GM18511 (cell line): ENCODE measurements around the gene CAMKV.
"Not testable (repeated sequence)": the region's sequence is repeated elsewhere in the genome, so short reads cannot be mapped to it uniquely, and the experiment has no call there.

Experiments used
- ATAC-seq: cut with Tn5 transposase; IDR thresholded peaks from one replicate; pipeline ENCODE4 v1.9.1; 2021; ENCODE audit warnings: mild to moderate bottlenecking, moderate library complexity; ENCODE audit not compliant: unreplicated experiment

Gene CAMKV

DNA sequence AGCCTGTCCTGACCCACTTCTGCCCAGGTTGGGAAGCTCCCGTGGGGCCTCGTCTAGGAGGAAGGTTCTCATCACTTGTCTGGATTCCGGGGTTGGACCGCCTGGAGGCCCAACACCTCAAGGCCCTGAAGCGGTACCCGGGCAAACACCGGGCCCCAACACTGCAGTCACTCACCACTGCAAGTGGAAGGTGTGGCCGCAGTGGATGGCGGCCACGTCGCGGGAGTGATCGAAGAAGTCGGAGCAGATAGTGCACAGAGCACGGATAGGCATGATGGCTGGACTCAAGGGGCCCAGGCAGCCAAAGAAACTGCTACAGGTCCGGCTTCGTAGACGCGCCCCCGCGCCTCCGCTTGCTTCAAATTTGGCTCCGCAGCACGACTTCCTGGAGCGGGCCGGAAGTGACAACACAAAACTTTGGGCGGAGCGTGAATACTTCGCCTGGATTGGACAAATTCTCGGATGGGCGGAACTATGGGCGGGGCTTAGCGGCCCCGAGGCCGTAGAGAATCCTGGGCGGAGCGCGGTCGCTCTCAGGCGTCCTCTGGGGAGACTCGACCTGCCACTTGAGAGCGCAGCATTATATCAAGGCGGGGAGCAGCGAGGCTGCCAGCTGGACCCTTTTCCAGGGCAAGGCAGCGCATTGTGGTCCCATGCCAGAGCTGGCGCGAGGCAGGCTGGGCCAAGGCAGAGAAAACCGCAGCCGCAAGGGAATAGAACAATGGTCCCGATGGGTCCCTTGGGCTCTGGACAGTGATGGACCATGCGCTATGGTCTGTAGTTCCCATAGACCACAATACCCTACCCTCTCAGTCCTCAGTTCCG, 13.3 kb downstream of the CAMKV start, which contains the start of gene TRAIP:
TSS of gene TRAIP (minus strand) at position 384 of the 825 bp plus-strand sequence. CDS start at position 273, 111 bp downstream.
- ATAC-seq: peak; percentile 99

DNA sequence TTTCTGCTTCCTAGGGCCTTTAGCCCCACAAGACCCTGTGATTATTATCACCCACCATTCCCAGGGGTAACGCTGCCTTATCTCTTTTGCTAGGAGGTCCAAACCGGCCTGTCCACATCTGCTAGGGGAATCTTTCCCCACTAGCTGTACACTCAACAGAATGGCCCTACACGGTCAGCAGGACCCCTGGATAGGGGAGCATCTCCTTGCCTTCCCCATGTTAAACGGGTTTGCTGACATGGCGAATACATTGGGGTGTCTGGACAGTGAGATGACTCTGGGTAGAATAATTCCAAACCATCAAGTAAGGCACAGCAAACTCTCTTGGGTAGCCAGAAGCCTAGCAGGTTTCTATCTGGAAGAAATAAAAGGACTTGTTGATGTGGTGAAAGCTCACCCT, 14.0 kb downstream of the CAMKV start:
- no peak for ATAC-seq

DNA sequence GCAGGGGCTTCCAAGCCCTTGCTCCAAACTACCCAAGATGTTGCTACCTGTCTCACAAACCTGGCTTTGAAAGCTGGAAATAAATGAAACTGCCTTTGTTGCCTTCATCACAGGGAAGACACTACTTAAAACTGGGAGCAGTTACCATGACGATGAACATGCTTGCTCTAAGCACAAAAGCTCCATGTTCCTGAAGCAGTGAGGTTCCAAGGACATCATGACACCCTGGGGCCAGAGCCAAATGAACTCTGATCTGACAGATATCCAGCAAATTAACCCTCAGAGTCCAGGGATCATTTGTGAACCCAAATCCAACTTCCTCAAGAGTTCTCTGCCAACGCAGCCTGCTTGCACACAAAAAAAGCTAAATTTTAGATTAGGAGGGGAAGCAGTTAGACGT, 24.0 kb downstream of the CAMKV start:
- ATAC-seq: no peak

DNA sequence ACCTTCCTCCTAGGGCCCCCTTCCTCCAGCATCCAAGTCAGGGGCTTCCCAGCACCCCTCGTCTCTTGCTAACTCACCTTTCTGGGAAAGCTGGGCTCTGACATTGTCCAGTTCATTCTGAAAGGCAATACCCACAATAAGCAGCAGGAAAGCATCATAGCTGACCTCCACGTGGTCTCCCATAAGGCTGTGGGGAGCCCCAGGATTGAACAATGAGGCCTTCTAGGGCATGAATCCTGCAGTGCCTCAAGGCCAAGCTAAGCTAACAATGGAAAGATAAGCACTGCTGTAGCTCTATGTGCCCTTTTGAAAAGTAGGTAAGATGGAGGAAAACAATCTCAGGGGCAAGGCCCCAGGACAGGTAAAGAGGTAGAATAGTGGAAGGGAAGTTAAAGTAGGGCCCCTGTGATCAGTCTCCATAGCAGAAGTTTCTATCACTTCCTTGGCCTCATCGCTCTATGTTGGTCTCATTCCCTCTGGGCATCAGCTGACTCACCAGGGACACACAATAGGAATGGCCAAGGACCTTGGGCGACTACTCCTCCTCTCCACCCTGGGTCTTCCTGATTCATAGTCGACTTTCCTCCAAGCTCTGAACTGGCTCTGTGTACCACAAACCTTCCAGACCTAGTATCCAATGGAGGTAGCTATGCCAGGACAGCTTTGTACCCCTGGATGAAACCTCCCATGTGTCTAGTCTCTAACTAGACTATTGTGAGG, 25.1 kb downstream of the CAMKV start:
- ATAC-seq: no peak

DNA sequence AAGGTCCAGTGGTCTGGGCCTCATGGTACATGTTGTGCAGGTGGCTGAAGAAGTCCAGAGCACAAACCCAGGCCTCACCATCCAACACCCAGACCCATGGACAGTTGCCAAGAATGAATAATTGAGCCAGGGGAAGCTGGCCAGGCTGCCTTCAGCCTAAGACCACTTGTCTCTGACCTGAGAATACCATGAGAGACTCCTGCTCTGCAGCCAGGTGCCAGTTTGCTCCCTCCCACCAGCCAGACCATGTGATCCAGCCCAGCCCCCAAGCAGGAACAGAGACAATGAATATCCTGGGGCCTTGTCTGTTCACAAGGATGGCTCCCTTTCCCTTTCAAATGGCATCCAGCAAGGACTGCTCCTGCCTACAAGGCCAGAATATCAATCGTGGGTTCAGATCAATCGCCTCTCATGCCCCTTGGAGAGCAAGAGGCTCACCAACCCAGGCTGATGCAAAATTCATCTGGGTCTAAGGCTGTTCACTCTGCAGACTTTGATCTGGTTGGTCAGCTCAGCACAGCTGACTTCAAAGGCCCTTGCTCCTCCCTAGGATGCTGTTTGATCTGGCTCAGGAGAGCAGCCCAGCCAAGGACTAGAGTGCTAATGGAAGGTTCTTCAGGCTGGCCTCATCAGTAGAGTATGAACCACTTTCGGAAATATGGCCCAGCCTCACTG, 26.7 kb downstream of the CAMKV start:
- no peak for ATAC-seq

DNA sequence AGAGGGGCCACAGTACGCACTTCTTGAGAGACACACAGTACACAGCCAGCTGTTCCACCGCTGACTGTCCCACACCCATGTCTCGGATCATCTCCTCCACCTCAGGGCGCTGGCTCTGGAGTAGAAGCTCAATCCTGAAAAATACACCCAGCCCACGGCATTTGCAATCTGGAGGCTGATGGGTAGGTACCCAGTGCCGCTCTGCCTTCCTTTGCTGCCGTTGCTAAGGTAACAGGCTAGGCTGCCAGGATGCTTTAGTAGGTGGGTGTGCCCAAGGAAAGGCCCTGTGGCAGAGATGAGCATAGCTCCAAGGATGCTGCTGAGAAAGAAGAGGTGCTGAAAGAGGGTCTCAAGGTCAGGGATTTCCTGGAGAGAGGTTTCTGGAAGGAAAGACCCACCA, 27.9 kb downstream of the CAMKV start:
- ATAC-seq: no peak

DNA sequence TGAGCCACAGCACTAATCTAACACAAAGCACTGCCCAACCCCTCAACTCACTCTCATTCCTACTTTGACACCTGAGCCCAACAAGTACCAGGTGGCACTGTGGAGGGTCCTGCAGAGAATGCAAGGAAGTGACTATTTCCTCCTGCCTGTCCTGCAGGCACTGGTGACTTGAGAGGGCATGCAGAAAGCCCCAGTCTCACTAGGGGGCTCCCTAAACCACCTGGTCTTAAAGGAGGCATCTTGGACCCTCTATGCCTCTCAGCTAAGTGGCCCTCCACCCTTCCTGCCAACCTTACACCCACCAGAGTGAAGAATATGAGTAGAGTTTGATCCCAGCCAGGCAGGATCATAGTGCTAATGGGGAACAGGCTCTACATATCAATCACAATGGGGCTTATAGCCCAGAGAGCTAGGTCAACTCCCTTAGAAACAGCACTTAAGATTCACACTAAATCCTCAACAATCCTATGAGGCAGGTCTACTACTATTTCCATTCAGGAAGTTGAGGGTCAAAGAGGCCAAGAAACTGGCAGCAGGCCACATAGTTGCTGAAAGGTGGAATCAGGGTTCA, 28.5 kb downstream of the CAMKV start:
- ATAC-seq: no peak

DNA sequence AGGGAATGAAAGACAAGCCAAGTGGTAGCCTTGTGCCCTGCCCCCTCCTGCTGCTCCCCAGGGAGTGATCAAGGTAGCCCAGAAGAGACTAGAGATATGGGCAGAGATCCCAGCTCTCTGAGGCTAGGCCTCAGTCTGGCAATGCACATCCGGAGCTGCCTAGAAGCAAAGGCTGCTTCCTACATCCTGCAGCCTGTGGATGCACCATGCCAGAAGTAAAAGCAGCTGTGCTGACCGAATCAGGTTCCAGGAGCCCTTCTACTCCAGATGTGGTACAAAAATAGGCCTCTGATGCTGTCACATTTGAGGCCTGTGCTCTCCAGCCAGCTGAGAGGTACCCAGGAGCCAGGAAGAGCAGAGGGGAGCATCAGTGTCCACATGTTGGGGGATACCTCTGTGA, 29.3 kb downstream of the CAMKV start:
- no peak for ATAC-seq

DNA sequence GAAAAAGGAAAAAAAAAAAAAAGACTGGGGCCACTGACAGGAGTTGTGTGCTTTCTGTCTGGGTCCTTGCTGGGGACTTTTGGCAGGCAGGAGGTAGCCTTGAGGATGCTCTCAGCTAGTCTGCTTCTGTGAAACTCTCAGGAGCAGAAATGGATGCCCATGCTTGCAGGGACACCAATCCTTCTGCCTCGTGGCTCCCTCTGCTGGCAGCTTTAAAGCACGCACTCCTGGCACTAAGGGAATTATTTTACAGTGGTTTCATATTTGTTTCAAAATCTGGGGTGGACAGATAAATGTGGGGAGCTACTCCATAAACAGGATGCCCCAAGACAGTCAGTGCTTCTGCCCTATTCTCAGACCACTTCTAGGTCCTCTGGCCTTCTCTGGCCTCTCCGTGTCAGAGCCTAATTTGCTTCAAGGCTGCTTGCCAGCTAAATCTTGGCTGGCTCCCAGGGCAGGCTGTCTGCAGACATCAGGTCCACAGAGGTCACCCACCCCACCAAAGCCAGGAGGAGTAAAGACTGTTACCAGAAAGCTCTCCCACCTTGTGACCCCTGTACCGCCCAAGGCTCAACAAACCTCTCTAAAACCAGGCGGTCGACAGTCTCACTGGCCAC, 30.4 kb downstream of the CAMKV start:
- ATAC-seq: peak; percentile 48

DNA sequence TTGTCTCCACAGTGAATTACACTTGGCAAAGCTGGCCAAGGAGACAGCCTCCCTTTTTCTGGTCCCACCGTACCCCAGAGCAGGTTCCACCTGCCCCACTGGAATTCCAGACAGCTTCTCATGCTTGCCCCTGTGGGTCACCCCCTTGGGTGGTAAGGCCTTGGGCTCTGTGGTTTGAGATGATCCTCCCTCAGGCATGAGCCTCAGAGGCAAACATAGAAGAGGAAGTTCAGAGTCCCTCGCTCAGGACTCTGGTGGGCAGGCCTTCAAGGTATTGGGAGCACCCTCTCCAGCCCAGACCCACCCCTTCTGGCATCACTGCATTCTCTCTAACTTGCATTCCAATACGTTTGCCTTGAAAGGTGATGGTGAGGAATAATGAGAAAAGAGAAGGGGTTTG, 38.4 kb downstream of the CAMKV start:
- ATAC-seq: no peak

DNA sequence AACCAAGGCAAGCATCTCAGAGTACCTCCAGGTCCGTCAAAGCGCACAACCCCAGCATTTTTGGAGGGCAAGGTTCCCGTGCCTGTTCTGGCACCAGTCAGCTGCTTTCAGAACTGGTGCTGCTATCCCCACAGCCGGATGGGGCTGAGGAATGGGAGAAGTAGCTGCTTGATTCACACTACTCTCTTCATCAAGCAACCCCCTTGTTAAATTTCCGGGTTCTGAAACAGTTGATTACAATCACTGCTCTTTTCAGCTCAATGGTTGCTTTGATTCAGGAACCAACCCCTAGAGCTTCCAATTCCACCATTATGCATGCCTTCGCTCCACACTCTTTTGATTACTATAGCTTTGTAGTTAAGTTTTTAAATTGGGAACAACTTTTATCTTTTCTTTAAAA, 43.7 kb downstream of the CAMKV start:
- ATAC-seq: no peak

DNA sequence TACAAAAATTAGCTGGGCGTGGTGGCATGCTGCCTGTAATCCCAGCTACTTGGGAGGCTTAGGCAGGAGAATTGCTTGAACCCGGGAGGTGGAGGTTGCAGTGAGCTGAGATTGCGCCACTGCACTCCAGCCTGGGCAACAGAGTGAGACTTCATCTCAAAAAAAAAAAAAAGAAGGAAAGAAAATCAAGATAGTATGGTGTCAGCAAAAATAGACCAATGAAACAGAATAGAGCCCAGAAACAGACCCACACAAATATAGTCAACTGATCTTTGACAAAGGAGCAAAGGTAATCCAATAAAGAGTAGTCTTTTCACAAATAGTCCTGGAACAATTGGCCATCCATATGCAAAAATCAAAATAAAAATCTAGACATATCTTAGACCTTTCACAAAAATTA, 46.6 kb downstream of the CAMKV start:
- not testable (repeated sequence) for ATAC-seq

DNA sequence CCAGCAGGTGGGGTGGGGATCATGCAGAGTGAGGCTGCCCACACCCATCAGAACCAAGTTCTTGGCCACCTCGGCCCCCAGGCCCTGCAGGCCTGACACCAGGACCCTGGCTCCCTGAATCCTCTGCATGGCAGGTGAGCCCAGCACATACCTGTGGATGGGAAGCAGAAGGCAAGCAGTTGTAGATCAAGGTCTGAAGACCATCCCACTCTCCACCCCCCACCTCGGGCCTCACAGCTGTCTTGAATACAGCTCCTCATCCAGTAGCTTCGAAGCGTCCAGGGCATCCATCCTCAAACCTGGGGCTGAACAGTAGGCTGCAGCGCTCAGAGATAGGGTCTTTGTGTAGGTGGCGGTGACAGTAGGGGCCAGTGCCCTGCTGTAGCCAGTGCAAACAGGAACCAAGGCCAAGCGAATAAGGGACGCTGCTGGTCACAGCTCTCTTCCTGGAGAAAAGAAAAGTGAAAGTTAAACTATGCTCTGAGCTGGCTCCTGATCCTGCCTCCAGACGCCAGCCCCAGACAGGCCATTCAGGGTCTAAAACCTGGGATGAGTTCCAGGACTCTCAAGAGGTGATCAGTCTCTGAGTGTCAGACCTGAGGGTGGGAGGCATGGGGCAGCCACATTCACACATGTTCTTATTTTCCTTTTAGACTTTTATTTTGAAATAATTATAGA, 56.1 kb downstream of the CAMKV start, which contains the start of gene UBA7:
TSS of gene UBA7 (minus strand) at position 457 of the 678 bp plus-strand sequence. CDS start at position 291, 166 bp downstream.
- peak; percentile 63 for ATAC-seq

DNA sequence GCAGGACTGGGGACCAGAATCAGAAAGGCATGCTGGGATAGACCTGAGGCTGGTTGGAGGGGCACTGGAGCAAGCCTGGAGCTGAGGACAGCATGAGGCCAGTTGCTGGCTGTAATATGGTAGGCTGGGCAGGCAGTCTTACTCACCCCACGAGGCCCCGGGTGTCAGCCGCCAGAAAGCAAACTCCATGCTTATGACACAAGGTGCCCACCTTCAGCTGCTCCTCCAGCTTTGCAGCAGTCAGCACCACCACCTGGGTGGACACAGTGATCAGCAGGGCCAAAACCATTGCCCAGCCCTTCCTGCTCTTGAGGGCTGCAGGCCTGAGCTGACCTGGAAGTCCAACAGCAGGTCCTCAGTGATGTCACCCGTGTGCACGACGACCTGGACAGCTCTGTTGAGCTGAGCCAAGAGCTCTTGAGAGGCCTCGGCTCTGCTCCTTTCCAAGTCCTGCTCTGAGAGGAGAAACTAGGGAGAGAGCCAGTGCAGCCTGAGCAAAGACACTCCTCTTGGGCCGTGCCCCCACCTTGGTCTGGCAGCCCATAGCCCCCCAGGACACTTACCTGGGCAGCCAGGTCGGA, 56.7 kb downstream of the CAMKV start:
- ATAC-seq: no peak
